K562 (cell line): ENCODE results near the gene OGFR. TPM values are rescaled to one million over a fixed set of nuclear protein-coding genes. Genes with fewer than 3 reads are reported as not detected.

ENCODE experiments used
- ATAC-seq: fragments of 200-7000 bp; cut with Tn5 transposase; 3 replicates; pipeline ENCODE4 v1.9.1; 2020; ENCODE audit warnings: moderate library complexity
- BruUV-seq: library from RNA; stranded (reverse); fragments of 400-500 nt; replicated peaks from 2 replicates; lab custom pipeline; 2021; lab: Mats Ljungman, UMichigan
- CTCF ChIA-PET: fragments of 300-600 bp; formaldehyde crosslinking; extraction: SDS; loops from one replicate; lab custom pipeline; 2021; ENCODE audit warnings: low intra/inter-chr PET ratio; lab: Yijun Ruan, JAX
- POLR2A ChIA-PET: fragments of 300-600, 350-650 bp; sonication (Branson Sonifier 250); formaldehyde crosslinking; extraction: SDS; loops from one replicate; lab custom pipeline; 2021; ENCODE audit warnings: antibody characterized with exemption, inconsistent platforms; lab: Yijun Ruan, JAX
- DNase-seq, 4 experiments: peaks; one replicate each; pipeline versions ENCODE4 v3.0.0 to v3.0.0-alpha.2; 2011 to 2018; ENCODE audit warnings: low spot score in 3 of 4, mixed read lengths in 3 of 4; ENCODE audit errors: extremely low read depth in 1 of 4
- FAIRE-seq: peaks from 2 replicates; lab custom pipeline; 2011; peaks lifted over from hg19 to GRCh38; lab: Jason Lieb, UNC
- H2AFZ ChIP-seq: 2 replicates; pipeline ENCODE4 v1.6.0; 2011; ENCODE audit warnings: low read depth, low read length, control low read depth, inconsistent platforms
- H3K27ac ChIP-seq: fragments of 200-600 bp; 3 replicates; pipeline ENCODE4 v1.8.0; 2011; ENCODE audit warnings: low read depth, mild to moderate bottlenecking, control low read depth, inconsistent platforms, low read length, moderate library complexity, mixed read lengths; ENCODE audit errors: extremely low read depth
- H3K27me3 ChIP-seq, 2 experiments: fragments of 300-600 bp in 1 of 2; 2 replicates in 1 of 2; 3 replicates in 1 of 2; pipeline versions ENCODE4 v1.6.0 to v1.8.0; 2011; ENCODE audit warnings: inconsistent platforms in 2 of 2, low read length in 2 of 2, mild to moderate bottlenecking in 1 of 2, mixed read lengths in 1 of 2, moderate library complexity in 1 of 2; ENCODE audit not compliant: control insufficient read depth in 2 of 2, insufficient read depth in 2 of 2
- H3K36me3 ChIP-seq: fragments of 300-600 bp; 3 replicates; pipeline ENCODE4 v1.8.0; 2011; ENCODE audit warnings: mild to moderate bottlenecking, low read length, inconsistent platforms; ENCODE audit not compliant: control insufficient read depth, insufficient read depth
- H3K4me1 ChIP-seq, 2 experiments: fragments of 200-600 bp in 1 of 2; replicated peaks in 1 of 2; 2 replicates in 1 of 2; 3 replicates in 1 of 2; pipeline versions ENCODE4 v1.5.1 to v1.8.0; 2011; ENCODE audit warnings: inconsistent platforms in 2 of 2, low read length in 2 of 2, mild to moderate bottlenecking in 1 of 2, mixed read lengths in 1 of 2, moderate library complexity in 1 of 2; ENCODE audit not compliant: control insufficient read depth in 2 of 2, insufficient read depth in 2 of 2
- H3K4me2 ChIP-seq: 2 replicates; pipeline ENCODE4 v1.6.1; 2011; ENCODE audit warnings: low read length, control low read depth, inconsistent platforms, mixed read lengths; ENCODE audit not compliant: insufficient read depth
- H3K4me3 ChIP-seq: fragments of 200-600 bp; sonication (generic), shearing (Covaris generic); 2 replicates; pipeline ENCODE4 v1.5.1; 2016; ENCODE audit warnings: control low read depth, inconsistent platforms
- H3K79me2 ChIP-seq: fragments of 200-600 bp; 3 replicates; pipeline ENCODE4 v1.8.0; 2011; ENCODE audit warnings: low read length, inconsistent platforms; ENCODE audit not compliant: control insufficient read depth, insufficient read depth
- H3K9ac ChIP-seq, 2 experiments: 2 replicates each; pipeline versions ENCODE4 v1.6.0 to v1.6.1; 2011; ENCODE audit warnings: low read depth in 2 of 2, low read length in 2 of 2, control low read depth in 1 of 2, inconsistent platforms in 1 of 2, mild to moderate bottlenecking in 1 of 2, mixed read lengths in 1 of 2; ENCODE audit not compliant: insufficient read depth in 1 of 2
- H3K9me1 ChIP-seq: one replicate; pipeline ENCODE4 v1.6.0; 2011; ENCODE audit warnings: inconsistent platforms, mild to moderate bottlenecking, low read length, moderate library complexity; ENCODE audit not compliant: control insufficient read depth, insufficient read depth
- H3K9me3 ChIP-seq: replicated peaks from 2 replicates; pipeline ENCODE4 v1.5.1; 2011; ENCODE audit warnings: low read depth, low read length, inconsistent platforms; ENCODE audit not compliant: control insufficient read depth, insufficient read depth
- H4K20me1 ChIP-seq: replicated peaks from 2 replicates; pipeline ENCODE4 v1.6.1; 2011; ENCODE audit warnings: low read length, inconsistent platforms, mixed read lengths; ENCODE audit not compliant: control insufficient read depth, insufficient read depth
- ATF4 ChIP-seq: fragments of 450-650 bp; formaldehyde crosslinking; IDR thresholded peaks from 2 replicates; pipeline ENCODE4 v1.4.0; 2022; ENCODE audit warnings: mild to moderate bottlenecking, moderate library complexity
- CC2D1A ChIP-seq: fragments of 450-650 bp; IDR thresholded peaks from 2 replicates; pipeline ENCODE4 v1.6.1; 2017; ENCODE audit warnings: mild to moderate bottlenecking
- E2F1 ChIP-seq: sonication (generic); formaldehyde crosslinking; IDR thresholded peaks from 2 replicates; pipeline ENCODE4 v1.8.1; 2023; ENCODE audit warnings: mild to moderate bottlenecking, missing genetic modification reagents, moderate library complexity
- FOXK2 ChIP-seq, 2 experiments: fragments of 450-650 bp; IDR thresholded peaks in 1 of 2; conservative IDR thresholded peaks in 1 of 2; 2 replicates each; pipeline ENCODE4 v1.6.1; 2016; ENCODE audit warnings: low read depth in 2 of 2, mild to moderate bottlenecking in 1 of 2
- HOMEZ ChIP-seq: fragments of 250-450 bp; sonication (Bioruptor Pico); IDR thresholded peaks from 2 replicates; pipeline ENCODE4 v1.4.0; 2020; ENCODE audit warnings: mild to moderate bottlenecking, moderate library complexity
- KLF10 ChIP-seq: fragments of 250-450 bp; sonication (Bioruptor Pico); IDR thresholded peaks from 2 replicates; pipeline ENCODE4 v1.6.1; 2021; ENCODE audit warnings: matching md5 sums
- MEIS2 ChIP-seq: fragments of 450-650 bp; IDR thresholded peaks from 2 replicates; pipeline ENCODE4 v1.6.1; 2014; ENCODE audit warnings: mild to moderate bottlenecking; ENCODE audit not compliant: partially characterized antibody
- NFIX ChIP-seq: fragments of 250-450 bp; sonication (Bioruptor Pico); IDR thresholded peaks from 2 replicates; pipeline ENCODE4 v1.4.0; 2020; ENCODE audit warnings: low read depth, mild to moderate bottlenecking, moderate library complexity
- POLR2B ChIP-seq: fragments of 450-650 bp; IDR thresholded peaks from 2 replicates; pipeline ENCODE4 v1.6.1; 2018; ENCODE audit warnings: low read depth; ENCODE audit not compliant: partially characterized antibody
- POLR2H ChIP-seq: IDR thresholded peaks from 2 replicates; pipeline ENCODE4 v1.6.1; 2016; ENCODE audit warnings: missing genetic modification characterization, low read depth, mild to moderate bottlenecking, control low read depth, missing compliant biosample characterization, moderate library complexity
- RBBP5 ChIP-seq: fragments of 200-600 bp; sonication (generic); IDR thresholded peaks from 2 replicates; pipeline ENCODE4 v1.6.1; 2012; ENCODE audit warnings: borderline replicate concordance, mild to moderate bottlenecking, low read length, control low read depth, inconsistent platforms; ENCODE audit not compliant: insufficient read depth, poor library complexity, severe bottlenecking
- SLC30A9 ChIP-seq: fragments of 250-450 bp; sonication (Bioruptor Pico); IDR thresholded peaks from 2 replicates; pipeline ENCODE4 v1.8.0; 2022; ENCODE audit warnings: mild to moderate bottlenecking, moderate library complexity
- SRSF3 ChIP-seq: fragments of 200-400 bp; formaldehyde crosslinking; IDR thresholded peaks from 2 replicates; pipeline ENCODE4 v1.6.1; 2016; ENCODE audit warnings: mild to moderate bottlenecking, low read length, moderate library complexity; ENCODE audit not compliant: insufficient read depth
- XRCC4 ChIP-seq: IDR thresholded peaks from one replicate; pipeline ENCODE4 v1.6.1; 2011; ENCODE audit not compliant: insufficient read depth, insufficient read length; ENCODE audit errors: extremely low read depth
- ZNF639 ChIP-seq, 2 experiments: fragments of 200-800 bp in 1 of 2; sonication (Bioruptor generic) in 1 of 2; sonication (generic) in 1 of 2; formaldehyde crosslinking in 1 of 2; IDR thresholded peaks in 1 of 2; conservative IDR thresholded peaks in 1 of 2; 2 replicates each; pipeline versions ENCODE4 v1.5.0 to v1.6.1; 2016 to 2020; ENCODE audit warnings: missing compliant biosample characterization in 1 of 2, missing genetic modification characterization in 1 of 2, missing genetic modification reagents in 1 of 2
- ZNF830 ChIP-seq: fragments of 250-450 bp; sonication (Bioruptor Pico); IDR thresholded peaks from 2 replicates; pipeline ENCODE4 v1.5.0; 2021; ENCODE audit warnings: mild to moderate bottlenecking
- ZSCAN29 ChIP-seq: fragments of 450-650 bp; IDR thresholded peaks from 2 replicates; pipeline ENCODE4 v1.6.1; 2017
- WGBS: fragments of 100-300 bp; shearing (Covaris generic); methylation state at CpG from one replicate; pipeline ENCODE4 v1.1.6; 2016; ENCODE audit warnings: low coverage, mixed read lengths; ENCODE audit not compliant: insufficient coverage; ENCODE audit errors: missing lambda C conversion rate; 5-methylcytosine and 5-hydroxymethylcytosine counted together
- in situ Hi-C: fragments of 300-500 bp; cut with MboI; formaldehyde crosslinking; loops from 4 replicates; pipeline ENCODE4 v1.15.0; 2018; ENCODE audit warnings: inconsistent platforms, mixed read lengths
- intact Hi-C: fragments of 100-400 bp; cut with micrococcal nuclease; formaldehyde crosslinking; loops from 2 replicates; pipeline ENCODE4 v1.14.2; 2022
- polyA plus RNA-seq, 8 experiments: library from polyadenylated mRNA; depleted of rRNA in 4 of 8; stranded (reverse) in 5 of 8; unstranded in 3 of 8; fragments of >200 nt; fragmentation: Nextera tagmentation in 2 of 8; fragmentation: Illumina TruSeq in 1 of 8; extraction: Ambion mirVana in 2 of 8; extraction: Trizol in 1 of 8; gene quantifications; 2 replicates each; pipeline versions ENCODE4 v1.2.1 to v1.2.3, GENCODE V29; 2011 to 2014; ENCODE audit warnings: inconsistent platforms in 1 of 8, missing spikeins in 1 of 8
- total RNA-seq, 7 experiments: library from RNA; depleted of rRNA in 6 of 7; stranded (reverse); fragments of >200 nt in 6 of 7; fragmentation: Illumina TruSeq in 2 of 7; extraction: Trizol in 2 of 7; gene quantifications; 2 replicates each; pipeline versions ENCODE4 v1.2.1 to v1.2.3, GENCODE V29; 2011 to 2021; ENCODE audit warnings: low replicate concordance in 1 of 7

Gene OGFR
- total and polyA plus RNA-seq, 9 of the 15 experiments (the other 6 are each of a cell fraction or from before 2014, with no cell fraction given), result 0.39 to 56.3 (median 17.5) TPM

GRCh38 chr20:62828051-62828450, 23.4 kb downstream of the OGFR start:
- Histone ChIP-seq H3K79me2 (no peaks in the 10 kb centered on the region), H3K27me3 (no peaks in the 10 kb centered on the region), H3K36me3 (no peaks in the 10 kb centered on the region), H4K20me1 (0 out of 2 replicates have a peak, but pooled peaks cover 3% of the 10 kb centered on the region), H3K4me3 (no peak overlapping the region), H2AFZ (no peak overlapping the region), H3K9ac (peak overlapping the region in 1 of 2 experiments; percentile 45; a peak in 1 of 4 replicates), H3K27ac (no peak overlapping the region), H3K4me2 (no peak overlapping the region), H3K9me1 (no peaks in the 10 kb centered on the region), H3K4me1 (peaks cover 18 to 98% of the 10 kb centered on the region in 2 experiments), H3K9me3 (no peaks in the 10 kb centered on the region)
- no TSS peak for BruUV-seq
- WGBS, result 5% methylated on average over 5 of the region's 9 CpGs
- intact Hi-C loops, result loop anchor here (10.0 kb wide), 1 partner anchor 47 kb away; no protein-coding TSS in a partner anchor
- DNase-seq (no peak), ATAC-seq (no peak), FAIRE-seq (no peak)
- in situ Hi-C loops, result loop anchor here (10.0 kb wide), 1 partner anchor 187 kb away; no protein-coding TSS in a partner anchor
- CTCF ChIA-PET, result no interaction called here
- POLR2A ChIA-PET, result interaction anchor here (0.6 to 0.7 kb wide), 2 partner anchors 120 to 124 kb away, joined by 4 to 5 read pairs; no protein-coding TSS in a partner anchor
- TF ChIP-seq HOMEZ (CRISPR knock-in tag), result no peak
- TF ChIP-seq SLC30A9 (CRISPR knock-in tag), result no peak
- TF ChIP-seq POLR2H (tag), result no peak
- TF ChIP-seq POLR2B, result no peak
- TF ChIP-seq FOXK2 (conservative IDR thresholded peaks at IDR 0.05 in 1 of 2, IDR thresholded peaks at IDR 0.05 in 1 of 2; ENCODE audit: low read depth in 2 of 2), result no peak
- no peak for TF ChIP-seq KLF10 (CRISPR knock-in tag)
- TF ChIP-seq SRSF3, result no peak
- TF ChIP-seq E2F1 (CRISPR knock-in tag), result no peak
- no peak for TF ChIP-seq NFIX (CRISPR knock-in tag)
- no peak for TF ChIP-seq ZSCAN29
- TF ChIP-seq CC2D1A, result no peak
- no peak for TF ChIP-seq ZNF830
- TF ChIP-seq MEIS2, result no peak
- no peak for TF ChIP-seq XRCC4
- no peak for TF ChIP-seq RBBP5
- no peak for TF ChIP-seq ATF4 (CRISPR knock-in tag)
- no peak for TF ChIP-seq ZNF639 (CRISPR knock-in tag; conservative IDR thresholded peaks at IDR 0.05 in 1 of 2, IDR thresholded peaks at IDR 0.05 in 1 of 2)
